HUES6 (cell line): ENCODE results near the gene SPINT1.

Experiments
- H3K27ac ChIP-seq: 2 replicates; pipeline ENCODE4 v1.7.0; 2013; ENCODE audit warnings: low read depth, mild to moderate bottlenecking, low read length, inconsistent platforms
- H3K27me3 ChIP-seq: 2 replicates; pipeline ENCODE4 v1.6.1; 2013; ENCODE audit warnings: low read length; ENCODE audit not compliant: control insufficient read depth, insufficient read depth
- H3K36me3 ChIP-seq: 2 replicates; pipeline ENCODE4 v1.6.1; 2013; ENCODE audit warnings: low read length; ENCODE audit not compliant: control insufficient read depth, insufficient read depth
- H3K4me1 ChIP-seq: 2 replicates; pipeline ENCODE4 v1.6.1; 2013; ENCODE audit warnings: low read length; ENCODE audit not compliant: control insufficient read depth, insufficient read depth
- H3K4me3 ChIP-seq: 2 replicates; pipeline ENCODE4 v1.5.1; 2013; ENCODE audit warnings: low read depth, low read length
- H3K9ac ChIP-seq: one replicate; pipeline ENCODE4 v1.6.1; 2013; ENCODE audit warnings: mild to moderate bottlenecking, low read length
- H3K9me3 ChIP-seq: 2 replicates; pipeline ENCODE4 v1.6.1; 2013; ENCODE audit warnings: low read depth, low read length; ENCODE audit not compliant: control insufficient read depth, insufficient read depth

Gene SPINT1

GRCh38 chr15:40830884-40831283 is 13.0 kb upstream of the SPINT1 start:
- Histone ChIP-seq H3K36me3 (no peaks in the 10 kb centered on the region), H3K4me3 (no peak overlapping the region), H3K27ac (no peak overlapping the region), H3K9me3 (no peaks in the 10 kb centered on the region), H3K4me1 (peaks cover 7% of the 10 kb centered on the region; the same call in 1 of the 2 replicates), H3K9ac (no peak overlapping the region), H3K27me3 (no peaks in the 10 kb centered on the region)

- no peak overlapping the region for H3K27ac ChIP-seq
- H3K36me3 ChIP-seq, result no peaks in the 10 kb centered on the region
- no peak overlapping the region for H3K4me3 ChIP-seq
- peaks cover 7% of the 10 kb centered on the region; the same call in 1 of the 2 replicates for H3K4me1 ChIP-seq
- no peaks in the 10 kb centered on the region for H3K9me3 ChIP-seq
- H3K9ac ChIP-seq, result no peak overlapping the region
- H3K27me3 ChIP-seq, result no peaks in the 10 kb centered on the region
Observed at GRCh38 chr15:40831861-40832260, 12.0 kb upstream of the SPINT1 start.

- Histone ChIP-seq H3K9ac (no peak overlapping the region), H3K27me3 (no peaks in the 10 kb centered on the region), H3K36me3 (no peaks in the 10 kb centered on the region), H3K4me3 (no peak overlapping the region), H3K4me1 (peaks cover 7% of the 10 kb centered on the region; the same call in 1 of the 2 replicates), H3K27ac (no peak overlapping the region), H3K9me3 (no peaks in the 10 kb centered on the region)
Observed at GRCh38 chr15:40832903-40833302, 10.9 kb upstream of the SPINT1 start.

- H3K36me3 ChIP-seq, result no peaks in the 10 kb centered on the region
- no peaks in the 10 kb centered on the region for H3K9me3 ChIP-seq
- no peak overlapping the region for H3K27ac ChIP-seq
Observed at GRCh38 chr15:40836020-40836419, 7.8 kb upstream of the SPINT1 start.

GRCh38 chr15:40838756-40839155 is 5.1 kb upstream of the SPINT1 start:
- Histone ChIP-seq H3K4me3 (no peak overlapping the region), H3K9me3 (no peaks in the 10 kb centered on the region), H3K9ac (no peak overlapping the region), H3K36me3 (no peaks in the 10 kb centered on the region), H3K27ac (no peak overlapping the region), H3K4me1 (peaks cover 7% of the 10 kb centered on the region), H3K27me3 (peaks cover 14% of the 10 kb centered on the region; the same call in 1 of the 2 replicates)

More at GRCh38 chr15:40836020-40836419, 7.8 kb upstream of the SPINT1 start:
- H3K27me3 ChIP-seq, result no peaks in the 10 kb centered on the region
- no peak overlapping the region for H3K9ac ChIP-seq
- peaks cover 3% of the 10 kb centered on the region; the same call in 1 of the 2 replicates for H3K4me1 ChIP-seq
- no peak overlapping the region for H3K4me3 ChIP-seq

- H3K27me3 ChIP-seq, result peaks cover 26% of the 10 kb centered on the region; the same call in 1 of the 2 replicates
Observed at GRCh38 chr15:40841741-40842140, 2.1 kb upstream of the SPINT1 start.

GRCh38 chr15:40843261-40843884 is 475 bp upstream of the SPINT1 start:
- Histone ChIP-seq H3K4me1 (peaks cover 33% of the 10 kb centered on the region), H3K4me3 (peak overlapping the region; percentile 69), H3K27me3 (peaks cover 26% of the 10 kb centered on the region; the same call in 1 of the 2 replicates), H3K36me3 (peaks cover 13% of the 10 kb centered on the region; the same call in 1 of the 2 replicates), H3K27ac (no peak overlapping the region), H3K9ac (peak overlapping the region; percentile 34), H3K9me3 (no peaks in the 10 kb centered on the region)

More at GRCh38 chr15:40841741-40842140, 2.1 kb upstream of the SPINT1 start:
- peaks cover 22% of the 10 kb centered on the region for H3K4me1 ChIP-seq
- H3K27ac ChIP-seq, result no peak overlapping the region
- H3K9me3 ChIP-seq, result no peaks in the 10 kb centered on the region
- H3K4me3 ChIP-seq, result no peak overlapping the region
- no peak overlapping the region for H3K9ac ChIP-seq
- peaks cover 6% of the 10 kb centered on the region; the same call in 1 of the 2 replicates for H3K36me3 ChIP-seq

GRCh38 chr15:40844696-40845030 is 815 bp downstream of the SPINT1 start:
- H3K9ac ChIP-seq, result peak overlapping the region; percentile 34
- H3K27ac ChIP-seq, result peak overlapping the region; percentile 64; the same call in 1 of the 2 replicates
- H3K36me3 ChIP-seq, result peaks cover 15% of the 10 kb centered on the region; the same call in 1 of the 2 replicates
- no peaks in the 10 kb centered on the region for H3K9me3 ChIP-seq
- H3K4me1 ChIP-seq, result peaks cover 33% of the 10 kb centered on the region
- peak overlapping the region; percentile 69 for H3K4me3 ChIP-seq
- H3K27me3 ChIP-seq, result peaks cover 26% of the 10 kb centered on the region; the same call in 1 of the 2 replicates

GRCh38 chr15:40845036-40845435 is 1.2 kb downstream of the SPINT1 start:
- peaks cover 15% of the 10 kb centered on the region; the same call in 1 of the 2 replicates for H3K36me3 ChIP-seq
- peaks cover 26% of the 10 kb centered on the region; the same call in 1 of the 2 replicates for H3K27me3 ChIP-seq
- H3K4me3 ChIP-seq, result peak overlapping the region; percentile 69
- H3K27ac ChIP-seq, result no peak overlapping the region
- peak overlapping the region; percentile 43 for H3K9ac ChIP-seq
- H3K9me3 ChIP-seq, result no peaks in the 10 kb centered on the region
- peaks cover 33% of the 10 kb centered on the region for H3K4me1 ChIP-seq

GRCh38 chr15:40845511-40846284 is 1.9 kb downstream of the SPINT1 start:
- Histone ChIP-seq H3K9ac (peak overlapping the region; percentile 49), H3K9me3 (no peaks in the 10 kb centered on the region), H3K27ac (no peak overlapping the region), H3K4me1 (peaks cover 33% of the 10 kb centered on the region), H3K27me3 (peaks cover 26% of the 10 kb centered on the region; the same call in 1 of the 2 replicates), H3K4me3 (peak overlapping the region; percentile 69), H3K36me3 (peaks cover 20% of the 10 kb centered on the region)

GRCh38 chr15:40846841-40847222 is 3.0 kb downstream of the SPINT1 start:
- peaks cover 27% of the 10 kb centered on the region for H3K36me3 ChIP-seq
- peak overlapping the region; percentile 39 for H3K4me3 ChIP-seq
- H3K4me1 ChIP-seq, result peaks cover 33% of the 10 kb centered on the region
- H3K27ac ChIP-seq, result peak overlapping the region; percentile 9; the same call in 1 of the 2 replicates
- peaks cover 24% of the 10 kb centered on the region; the same call in 1 of the 2 replicates for H3K27me3 ChIP-seq
- H3K9ac ChIP-seq, result peak overlapping the region; percentile 49
- H3K9me3 ChIP-seq, result no peaks in the 10 kb centered on the region
